DND-41 (cell line): ENCODE measurements around the gene FAM240A.

Experiments used
- ATAC-seq: fragments of 200-7000 bp; cut with Tn5 transposase; 3 replicates; pipeline ENCODE4 v1.9.1; 2021; ENCODE audit warnings: low read depth; ENCODE audit not compliant: insufficient read depth
- DNase-seq: peaks from one replicate; pipeline ENCODE4 v3.0.0-alpha.2; 2020
- H2AFZ ChIP-seq: 2 replicates; pipeline ENCODE4 v1.6.0; 2012; ENCODE audit warnings: low read depth, low read length
- H3K27ac ChIP-seq: 2 replicates; pipeline ENCODE4 v1.5.1; 2012; ENCODE audit warnings: low read length, inconsistent platforms
- H3K27me3 ChIP-seq: fragments of 200-600 bp; sonication (generic); 2 replicates; pipeline ENCODE4 v1.6.0; 2012; ENCODE audit warnings: low read length, mild to moderate bottlenecking, inconsistent platforms; ENCODE audit not compliant: insufficient read depth, poor library complexity
- H3K36me3 ChIP-seq: 2 replicates; pipeline ENCODE4 v1.5.1; 2012; ENCODE audit warnings: low read length, inconsistent platforms; ENCODE audit not compliant: insufficient read depth
- H3K4me1 ChIP-seq: 2 replicates; pipeline ENCODE4 v1.5.1; 2012; ENCODE audit warnings: mild to moderate bottlenecking, low read length; ENCODE audit not compliant: insufficient read depth
- H3K4me2 ChIP-seq: 2 replicates; pipeline ENCODE4 v1.6.0; 2012; ENCODE audit warnings: mild to moderate bottlenecking, moderate library complexity, low read length, inconsistent platforms; ENCODE audit not compliant: insufficient read depth
- H3K4me3 ChIP-seq, 2 experiments: fragments of 200-600 bp in 1 of 2; shearing (Covaris generic) in 1 of 2; 2 replicates each; pipeline ENCODE4 v1.5.1; 2012 to 2016; ENCODE audit warnings: inconsistent platforms in 2 of 2, low read length in 2 of 2, mild to moderate bottlenecking in 2 of 2, low read depth in 1 of 2, moderate library complexity in 1 of 2
- H3K79me2 ChIP-seq: 2 replicates; pipeline ENCODE4 v1.6.0; 2012; ENCODE audit warnings: low read length, inconsistent platforms; ENCODE audit not compliant: insufficient read depth
- H3K9ac ChIP-seq: 2 replicates; pipeline ENCODE4 v1.6.0; 2012; ENCODE audit warnings: low read depth, mild to moderate bottlenecking, inconsistent platforms, low read length, moderate library complexity
- H3K9me3 ChIP-seq: 2 replicates; pipeline ENCODE4 v1.5.1; 2012; ENCODE audit warnings: low read length, moderate library complexity, mild to moderate bottlenecking, inconsistent platforms; ENCODE audit not compliant: insufficient read depth, severe bottlenecking
- H4K20me1 ChIP-seq: 2 replicates; pipeline ENCODE4 v1.6.0; 2012; ENCODE audit warnings: low read length; ENCODE audit not compliant: insufficient read depth
- EZH2 ChIP-seq: IDR thresholded peaks from 3 replicates; pipeline ENCODE4 v1.6.1; 2012; ENCODE audit warnings: borderline replicate concordance, low read depth, mild to moderate bottlenecking, moderate library complexity, low read length, inconsistent platforms; ENCODE audit not compliant: severe bottlenecking
- TF ChIP-seq, protein P1 (sequence below): IDR thresholded peaks from 2 replicates; pipeline ENCODE4 v1.5.1; 2012; ENCODE audit warnings: borderline replicate concordance, low read length, moderate library complexity, mild to moderate bottlenecking; ENCODE audit not compliant: poor library complexity, severe bottlenecking; ENCODE audit errors: extremely low read depth

The FAM240A gene

DNA sequence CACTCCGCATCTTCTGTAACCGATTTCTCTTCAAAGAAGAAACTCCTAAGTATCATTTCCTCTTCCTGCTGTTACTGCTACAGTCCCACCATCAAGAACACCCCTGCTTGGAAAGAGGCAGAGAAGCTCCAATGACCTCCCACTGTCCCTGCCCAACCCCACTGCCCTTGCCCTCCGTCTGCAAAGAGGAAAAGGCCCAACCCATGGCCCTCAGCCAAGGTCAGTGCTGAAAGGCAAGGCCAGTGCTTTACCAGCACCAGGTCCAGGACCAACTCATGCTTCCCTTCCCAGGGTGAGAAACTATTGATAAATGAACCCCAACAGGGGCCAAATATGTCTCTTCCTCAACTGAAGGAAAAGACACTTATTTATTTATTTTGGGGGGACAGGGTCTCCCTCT, 22.5 kb downstream of the FAM240A start:
- Histone ChIP-seq H3K27ac (peak overlapping the region; percentile 70), H3K79me2 (no peaks in the 10 kb centered on the region), H3K4me2 (0 out of 2 replicates have a peak overlapping the region, but pooled peaks have one; percentile 2), H3K9me3 (peaks cover 4% of the 10 kb centered on the region), H3K36me3 (no peaks in the 10 kb centered on the region), H2AFZ (peak overlapping the region; percentile 60; the same call in 1 of the 2 replicates), H4K20me1 (no peaks in the 10 kb centered on the region), H3K27me3 (no peaks in the 10 kb centered on the region), H3K9ac (no peak overlapping the region), H3K4me1 (peaks cover 30% of the 10 kb centered on the region), H3K4me3 (no peak overlapping the region)
- DNase-seq (no peak), ATAC-seq (peak; percentile 22; the same call in 1 of the 3 replicates)
- TF ChIP-seq EZH2: no peak
- TF ChIP-seq, protein P1, sequence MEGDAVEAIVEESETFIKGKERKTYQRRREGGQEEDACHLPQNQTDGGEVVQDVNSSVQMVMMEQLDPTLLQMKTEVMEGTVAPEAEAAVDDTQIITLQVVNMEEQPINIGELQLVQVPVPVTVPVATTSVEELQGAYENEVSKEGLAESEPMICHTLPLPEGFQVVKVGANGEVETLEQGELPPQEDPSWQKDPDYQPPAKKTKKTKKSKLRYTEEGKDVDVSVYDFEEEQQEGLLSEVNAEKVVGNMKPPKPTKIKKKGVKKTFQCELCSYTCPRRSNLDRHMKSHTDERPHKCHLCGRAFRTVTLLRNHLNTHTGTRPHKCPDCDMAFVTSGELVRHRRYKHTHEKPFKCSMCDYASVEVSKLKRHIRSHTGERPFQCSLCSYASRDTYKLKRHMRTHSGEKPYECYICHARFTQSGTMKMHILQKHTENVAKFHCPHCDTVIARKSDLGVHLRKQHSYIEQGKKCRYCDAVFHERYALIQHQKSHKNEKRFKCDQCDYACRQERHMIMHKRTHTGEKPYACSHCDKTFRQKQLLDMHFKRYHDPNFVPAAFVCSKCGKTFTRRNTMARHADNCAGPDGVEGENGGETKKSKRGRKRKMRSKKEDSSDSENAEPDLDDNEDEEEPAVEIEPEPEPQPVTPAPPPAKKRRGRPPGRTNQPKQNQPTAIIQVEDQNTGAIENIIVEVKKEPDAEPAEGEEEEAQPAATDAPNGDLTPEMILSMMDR: no peak

- Histone ChIP-seq H3K79me2 (no peaks in the 10 kb centered on the region), H3K4me2 (no peak overlapping the region), H3K27ac (no peak overlapping the region), H3K9ac (no peak overlapping the region), H3K36me3 (no peaks in the 10 kb centered on the region), H3K9me3 (peaks cover 9% of the 10 kb centered on the region), H2AFZ (no peak overlapping the region), H3K4me3 (no peak overlapping the region), H4K20me1 (no peaks in the 10 kb centered on the region), H3K27me3 (no peaks in the 10 kb centered on the region), H3K4me1 (peaks cover 18% of the 10 kb centered on the region)
- ATAC-seq: no peak
- TF ChIP-seq, protein P1: no peak
- TF ChIP-seq EZH2: no peak
- no peak for DNase-seq
Observed at GRCh38 chr3:46639221-46639620, 26.9 kb downstream of the FAM240A start.

DNA sequence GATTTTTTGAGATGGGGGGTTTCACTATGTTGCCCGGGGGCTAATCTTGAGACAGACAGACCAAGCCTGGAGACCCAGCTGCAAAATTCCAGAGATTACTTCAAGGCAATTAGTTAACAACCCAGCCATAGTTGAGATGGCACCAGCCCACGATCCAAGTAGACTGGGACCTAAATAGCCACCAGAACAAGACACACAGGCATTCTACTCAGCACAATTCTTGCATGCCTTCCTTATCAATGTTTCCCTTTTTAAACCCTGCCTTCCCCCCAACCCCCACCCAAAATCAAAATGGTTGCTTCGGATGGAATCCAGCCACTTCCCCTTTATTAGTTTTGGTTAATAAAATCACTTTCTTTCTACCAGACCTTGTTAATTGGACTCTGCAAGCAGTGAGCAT, 28.6 kb downstream of the FAM240A start:
- DNase-seq (no peak), ATAC-seq (no peak)
- peaks cover 3% of the 10 kb centered on the region; the same call in 1 of the 2 replicates for H3K4me1 ChIP-seq
- no peaks in the 10 kb centered on the region for H4K20me1 ChIP-seq
- no peak overlapping the region for H3K4me2 ChIP-seq
- H3K36me3 ChIP-seq: no peaks in the 10 kb centered on the region
- H3K79me2 ChIP-seq: no peaks in the 10 kb centered on the region
- no peak overlapping the region for H3K4me3 ChIP-seq
- no peak overlapping the region for H3K9ac ChIP-seq
- H3K27ac ChIP-seq: no peak overlapping the region
- TF ChIP-seq EZH2: no peak
- TF ChIP-seq, protein P1: no peak
- peaks cover 9% of the 10 kb centered on the region for H3K9me3 ChIP-seq
- no peaks in the 10 kb centered on the region for H3K27me3 ChIP-seq
- no peak overlapping the region for H2AFZ ChIP-seq
